Esophagus muscularis mucosa (tissue), 4 donors: ENCODE results near the gene PLAAT1. TPM values are rescaled to one million over a fixed set of nuclear protein-coding genes. Genes with fewer than 3 reads are reported as not detected.

ENCODE experiments used
- DNase-seq: peaks from one replicate; pipeline ENCODE4 v3.0.0-alpha.2; 2017; ENCODE audit errors: extremely low spot score
- H3K27ac ChIP-seq, 4 donors: fragments of 200-600 bp; sonication (generic); replicated peaks in 1 of 4; 1 replicate in 3 of 4; 2 replicates in 1 of 4; pipeline ENCODE4 v1.5.1; 2016 to 2019; ENCODE audit warnings: mild to moderate bottlenecking in 1 of 4
- H3K27me3 ChIP-seq, 4 donors: fragments of 200-600 bp; sonication (generic); one replicate each; pipeline versions ENCODE4 v1.5.1 to v1.6.0; 2016 to 2019
- H3K36me3 ChIP-seq, 4 donors: fragments of 200-600 bp; sonication (generic); one replicate each; pipeline ENCODE4 v1.5.1; 2016 to 2019
- H3K4me1 ChIP-seq, 4 donors: fragments of 200-600 bp; sonication (generic); one replicate each; pipeline ENCODE4 v1.5.1; 2016 to 2019
- H3K4me3 ChIP-seq, 4 donors: fragments of 200-600 bp; sonication (generic); 1 replicate in 2 of 4; 2 replicates in 2 of 4; pipeline ENCODE4 v1.5.1; 2016 to 2019; ENCODE audit warnings: mild to moderate bottlenecking in 4 of 4, moderate library complexity in 1 of 4
- H3K9me3 ChIP-seq, 4 donors: fragments of 200-600 bp; sonication (generic); 1 replicate in 3 of 4; 2 replicates in 1 of 4; pipeline ENCODE4 v1.5.1; 2016 to 2019
- CTCF ChIP-seq, 3 experiments: fragments of 200-600 bp in 2 of 3; fragments of 450-650 bp in 1 of 3; sonication (generic) in 2 of 3; IDR thresholded peaks; one replicate each; pipeline ENCODE4 v1.5.1; 2017 to 2019; ENCODE audit warnings: antibody characterized with exemption in 3 of 3, mild to moderate bottlenecking in 2 of 3, moderate library complexity in 1 of 3
- EP300 ChIP-seq: sonication (generic); formaldehyde crosslinking; IDR thresholded peaks from one replicate; pipeline ENCODE4 v1.6.1; 2017; ENCODE audit warnings: antibody characterized with exemption
- POLR2A ChIP-seq: fragments of 450-650 bp; IDR thresholded peaks from one replicate; pipeline ENCODE4 v1.6.1; 2017; ENCODE audit warnings: antibody characterized with exemption, moderate library complexity, mild to moderate bottlenecking, low read depth
- POLR2AphosphoS5 ChIP-seq, 2 donors: sonication (generic); formaldehyde crosslinking; IDR thresholded peaks; one replicate each; pipeline ENCODE4 v1.6.1; 2017; ENCODE audit warnings: antibody characterized with exemption in 2 of 2
- WGBS: methylation state at CpG from one replicate; pipeline ENCODE4 v1.1.5; 2018; 5-methylcytosine and 5-hydroxymethylcytosine counted together
- intact Hi-C: fragments of 100-400 bp; cut with DNase I; formaldehyde crosslinking; loops from one replicate; pipeline ENCODE4 v1.15.1; 2023
- total RNA-seq, 4 donors: library from RNA; depleted of rRNA; stranded (reverse); fragments of >200 nt; gene quantifications; one replicate each; pipeline versions ENCODE4 v1.1.0 to v1.2.1, GENCODE V29; 2016

Gene PLAAT1
- 1 to 10 TPM in 1 of 4 donors, under 1 TPM in 2, not detected in 1; 0.84 to 1.3 (median 0.99) TPM for total RNA-seq

- DNase-seq: no peak
- TF ChIP-seq CTCF (IDR thresholded peaks at IDR 0.05) (peak in 1 of 3 experiments; percentile 3), POLR2A (no peak)
- Histone ChIP-seq H3K36me3 (no peaks in the 10 kb centered on the region), H3K27ac (peak within 1 kb of the TSS; percentile 58 to 80 (median 74)), H3K9me3 (no peaks in the 10 kb centered on the region), H3K27me3 (no peaks in the 10 kb centered on the region), H3K4me1 (peaks cover 0 to 19% (median 11%) of the 10 kb centered on the region in 4 donors), H3K4me3 (peak within 1 kb of the TSS; percentile 56 to 67 (median 58))
- intact Hi-C loops: no loop called here
- 5% methylated on average over 25 of the region's 93 CpGs for WGBS
Observed at GRCh38 chr3:193240850-193241706, at the start of gene PLAAT1. TSS of gene PLAAT1 (plus strand) at chr3:193241222. CDS start at chr3:193255651, 14,429 bp downstream.

DNA sequence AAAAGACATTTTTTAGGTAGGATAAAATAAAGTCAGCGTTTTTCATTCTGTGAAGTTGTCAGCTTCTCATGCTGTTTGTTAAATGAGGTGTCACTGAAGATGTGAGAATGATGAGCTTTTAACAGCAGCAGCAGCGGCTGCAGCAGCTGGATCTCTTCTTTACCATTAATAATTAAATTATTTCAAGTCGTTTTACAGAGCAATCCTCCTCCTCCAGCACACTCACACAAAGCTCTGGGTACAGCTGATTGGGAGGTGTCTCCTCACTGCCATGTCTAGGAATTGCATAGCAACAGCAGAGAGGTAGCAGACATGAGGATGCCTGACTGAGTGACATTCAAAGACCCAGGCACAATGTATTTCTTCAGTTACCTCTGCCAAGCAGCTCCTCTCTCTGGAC, 46.7 kb upstream of the PLAAT1 start:
- Histone ChIP-seq H3K27ac (no peak overlapping the region), H3K4me3 (no peak overlapping the region), H3K36me3 (no peaks in the 10 kb centered on the region), H3K4me1 (no peaks in the 10 kb centered on the region), H3K9me3 (no peaks in the 10 kb centered on the region), H3K27me3 (no peaks in the 10 kb centered on the region)
- 22% methylated on average over 3 of the region's 3 CpGs for WGBS
- TF ChIP-seq POLR2AphosphoS5 (IDR thresholded peaks at IDR 0.05): no peak
- no peak for TF ChIP-seq CTCF (IDR thresholded peaks at IDR 0.05)
- TF ChIP-seq POLR2A: no peak
- TF ChIP-seq EP300: no peak
- no peak for DNase-seq
- intact Hi-C loops: no loop called here

- no peaks in the 10 kb centered on the region for H3K27me3 ChIP-seq
- intact Hi-C loops: no loop called here
- 84% methylated on average over 2 of the region's 2 CpGs for WGBS
- no peak overlapping the region for H3K4me3 ChIP-seq
- H3K36me3 ChIP-seq: no peaks in the 10 kb centered on the region
- H3K9me3 ChIP-seq: no peaks in the 10 kb centered on the region
- TF ChIP-seq CTCF (IDR thresholded peaks at IDR 0.05) (no peak), POLR2AphosphoS5 (IDR thresholded peaks at IDR 0.05) (no peak), EP300 (no peak), POLR2A (no peak)
- DNase-seq: no peak
- no peak overlapping the region for H3K27ac ChIP-seq
- no peaks in the 10 kb centered on the region for H3K4me1 ChIP-seq
Observed at GRCh38 chr3:193196746-193197145, 44.3 kb upstream of the PLAAT1 start.

DNA sequence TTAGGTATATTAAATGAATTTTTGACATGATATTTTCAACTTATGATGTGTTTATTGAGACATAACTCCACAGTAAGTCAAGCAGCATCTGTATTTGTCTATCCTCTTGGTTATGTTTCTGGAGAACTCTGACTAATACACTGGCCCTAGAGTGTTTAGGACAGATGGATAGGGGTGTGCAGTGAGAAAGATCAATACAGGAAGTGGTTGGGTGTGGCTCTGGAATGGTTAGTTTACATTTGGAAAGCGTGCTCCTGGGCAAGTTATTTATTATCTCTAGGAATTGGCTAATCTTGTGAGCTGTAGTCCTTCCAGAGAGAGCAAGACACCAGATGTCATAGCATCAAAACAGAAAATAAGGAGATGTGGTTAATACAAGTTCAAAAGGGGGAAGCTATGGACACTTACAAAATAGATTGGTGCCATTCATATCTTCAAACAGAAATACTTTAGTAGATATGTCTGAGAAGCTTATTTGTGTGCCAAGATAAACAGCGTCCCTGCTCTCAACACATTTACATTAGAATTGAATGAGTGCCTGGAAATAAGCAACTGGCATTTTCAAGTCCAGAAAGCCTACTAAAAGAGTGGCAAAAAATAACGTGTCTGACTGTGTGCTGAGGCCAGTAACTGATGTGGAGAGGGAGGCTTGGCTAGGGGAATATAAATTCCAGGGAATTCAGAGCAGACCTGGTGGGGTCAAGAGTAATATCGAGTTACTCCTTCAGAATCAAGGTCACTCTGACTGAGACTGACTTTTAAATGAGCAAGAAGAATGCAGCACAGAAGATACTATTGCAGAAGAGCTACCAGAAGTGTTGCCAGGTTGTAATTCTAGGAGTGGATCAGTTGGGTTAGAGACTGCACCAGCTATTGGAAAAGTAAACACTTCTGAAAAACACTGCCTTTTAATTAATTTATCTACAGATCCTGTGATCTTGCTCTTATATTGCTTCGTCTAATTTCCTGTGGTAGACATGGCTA, 33.4 kb upstream of the PLAAT1 start:
- H3K9me3 ChIP-seq: no peaks in the 10 kb centered on the region
- H3K27ac ChIP-seq: no peak overlapping the region
- DNase-seq: no peak
- no peaks in the 10 kb centered on the region for H3K36me3 ChIP-seq
- H3K27me3 ChIP-seq: no peaks in the 10 kb centered on the region
- intact Hi-C loops: no loop called here
- TF ChIP-seq POLR2AphosphoS5 (IDR thresholded peaks at IDR 0.05) (no peak), POLR2A (no peak), EP300 (no peak), CTCF (IDR thresholded peaks at IDR 0.05) (no peak)
- 42% methylated on average over 5 of the region's 5 CpGs for whole genome bisulfite sequencing
- no peak overlapping the region for H3K4me3 ChIP-seq
- no peaks in the 10 kb centered on the region for H3K4me1 ChIP-seq
